Measurements from ENCODE around the gene ORC2. TPM values are rescaled to one million over a fixed set of nuclear protein-coding genes. Genes with fewer than 3 reads are reported as not detected.

Gene ORC2
- total RNA-seq, 2 donors from 2014 or later, result 16.4 to 20.0 TPM

DNA sequence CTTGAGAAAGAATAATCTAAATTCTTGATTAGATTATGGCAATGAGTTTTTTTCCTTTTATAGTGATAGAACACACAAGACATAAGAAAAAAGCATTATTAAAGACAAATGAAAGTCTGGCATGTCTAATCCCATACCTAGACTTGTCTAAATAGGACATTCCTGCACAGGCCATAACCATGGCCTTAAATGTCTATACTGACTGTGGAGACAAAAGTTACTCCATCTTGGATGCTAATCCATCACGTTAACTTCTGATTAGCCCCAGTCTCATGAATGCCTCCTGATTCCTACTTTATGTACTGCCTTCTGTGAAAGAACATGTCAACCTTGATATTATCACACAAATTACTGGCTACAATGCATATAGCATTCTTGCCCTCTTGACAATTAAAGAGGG, 23.6 kb downstream of the ORC2 start:
- no peak for DNase-seq (ENCODE audit: low spot score)
- no peak overlapping the region for H3K27ac ChIP-seq
- no peaks in the 10 kb centered on the region for H3K4me1 ChIP-seq (ENCODE audit: control insufficient read depth in 1 of 2, low read depth in 2 of 2)
- H3K4me3 ChIP-seq, result no peak overlapping the region
- no peak for ATAC-seq (ENCODE audit: insufficient number of reproducible peaks, low FRiP score, low read depth)
- H3K9me3 ChIP-seq, result no peaks in the 10 kb centered on the region
- TF ChIP-seq, protein P1, sequence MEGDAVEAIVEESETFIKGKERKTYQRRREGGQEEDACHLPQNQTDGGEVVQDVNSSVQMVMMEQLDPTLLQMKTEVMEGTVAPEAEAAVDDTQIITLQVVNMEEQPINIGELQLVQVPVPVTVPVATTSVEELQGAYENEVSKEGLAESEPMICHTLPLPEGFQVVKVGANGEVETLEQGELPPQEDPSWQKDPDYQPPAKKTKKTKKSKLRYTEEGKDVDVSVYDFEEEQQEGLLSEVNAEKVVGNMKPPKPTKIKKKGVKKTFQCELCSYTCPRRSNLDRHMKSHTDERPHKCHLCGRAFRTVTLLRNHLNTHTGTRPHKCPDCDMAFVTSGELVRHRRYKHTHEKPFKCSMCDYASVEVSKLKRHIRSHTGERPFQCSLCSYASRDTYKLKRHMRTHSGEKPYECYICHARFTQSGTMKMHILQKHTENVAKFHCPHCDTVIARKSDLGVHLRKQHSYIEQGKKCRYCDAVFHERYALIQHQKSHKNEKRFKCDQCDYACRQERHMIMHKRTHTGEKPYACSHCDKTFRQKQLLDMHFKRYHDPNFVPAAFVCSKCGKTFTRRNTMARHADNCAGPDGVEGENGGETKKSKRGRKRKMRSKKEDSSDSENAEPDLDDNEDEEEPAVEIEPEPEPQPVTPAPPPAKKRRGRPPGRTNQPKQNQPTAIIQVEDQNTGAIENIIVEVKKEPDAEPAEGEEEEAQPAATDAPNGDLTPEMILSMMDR (IDR thresholded peaks at IDR 0.05), result no peak
- H3K36me3 ChIP-seq, result peaks cover 41% of the 10 kb centered on the region
- no peaks in the 10 kb centered on the region for H3K27me3 ChIP-seq (replicated peaks; ENCODE audit: insufficient read depth)

DNA sequence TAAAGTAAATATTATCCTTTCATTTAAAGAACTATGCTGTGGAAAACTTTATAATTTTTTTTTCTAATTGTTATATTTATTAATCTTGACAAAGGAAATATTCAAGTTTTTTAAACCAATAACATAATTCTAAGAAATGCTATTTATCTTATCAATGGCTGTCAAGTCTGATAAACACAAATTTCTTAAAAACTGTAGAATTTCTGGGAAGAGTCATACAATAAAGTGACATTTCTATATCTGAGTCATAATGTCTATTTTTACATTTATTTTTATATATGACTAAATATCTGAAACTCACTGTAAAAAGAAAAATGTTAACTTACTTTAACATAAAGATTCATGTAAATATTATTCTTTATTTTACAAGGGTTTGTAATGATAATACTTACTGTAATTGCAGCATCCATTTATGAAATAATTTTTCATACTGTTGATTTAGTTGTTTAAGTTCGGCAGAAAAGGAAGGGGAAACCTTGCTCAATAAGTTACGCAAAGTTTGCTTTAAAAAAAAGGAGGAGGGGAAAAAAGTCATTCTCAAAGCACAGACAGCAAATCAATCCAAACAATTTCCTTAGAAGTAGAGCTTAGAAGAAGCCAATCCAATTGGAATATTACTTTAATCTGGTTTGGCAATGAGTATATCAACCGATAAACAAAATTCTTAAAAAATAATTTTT, 32.4 kb downstream of the ORC2 start:
- Histone ChIP-seq H3K36me3 (peaks cover 19% of the 10 kb centered on the region), H3K9me3 (no peaks in the 10 kb centered on the region), H3K4me1 (ENCODE audit: control insufficient read depth in 1 of 2, low read depth in 2 of 2) (no peaks in the 10 kb centered on the region), H3K27me3 (replicated peaks; ENCODE audit: insufficient read depth) (no peaks in the 10 kb centered on the region), H3K4me3 (no peak overlapping the region), H3K27ac (no peak overlapping the region)
- no peak for ATAC-seq (ENCODE audit: insufficient number of reproducible peaks, low FRiP score, low read depth)
- TF ChIP-seq, protein P1 (IDR thresholded peaks at IDR 0.05), result no peak
- DNase-seq (ENCODE audit: low spot score), result no peak

DNA sequence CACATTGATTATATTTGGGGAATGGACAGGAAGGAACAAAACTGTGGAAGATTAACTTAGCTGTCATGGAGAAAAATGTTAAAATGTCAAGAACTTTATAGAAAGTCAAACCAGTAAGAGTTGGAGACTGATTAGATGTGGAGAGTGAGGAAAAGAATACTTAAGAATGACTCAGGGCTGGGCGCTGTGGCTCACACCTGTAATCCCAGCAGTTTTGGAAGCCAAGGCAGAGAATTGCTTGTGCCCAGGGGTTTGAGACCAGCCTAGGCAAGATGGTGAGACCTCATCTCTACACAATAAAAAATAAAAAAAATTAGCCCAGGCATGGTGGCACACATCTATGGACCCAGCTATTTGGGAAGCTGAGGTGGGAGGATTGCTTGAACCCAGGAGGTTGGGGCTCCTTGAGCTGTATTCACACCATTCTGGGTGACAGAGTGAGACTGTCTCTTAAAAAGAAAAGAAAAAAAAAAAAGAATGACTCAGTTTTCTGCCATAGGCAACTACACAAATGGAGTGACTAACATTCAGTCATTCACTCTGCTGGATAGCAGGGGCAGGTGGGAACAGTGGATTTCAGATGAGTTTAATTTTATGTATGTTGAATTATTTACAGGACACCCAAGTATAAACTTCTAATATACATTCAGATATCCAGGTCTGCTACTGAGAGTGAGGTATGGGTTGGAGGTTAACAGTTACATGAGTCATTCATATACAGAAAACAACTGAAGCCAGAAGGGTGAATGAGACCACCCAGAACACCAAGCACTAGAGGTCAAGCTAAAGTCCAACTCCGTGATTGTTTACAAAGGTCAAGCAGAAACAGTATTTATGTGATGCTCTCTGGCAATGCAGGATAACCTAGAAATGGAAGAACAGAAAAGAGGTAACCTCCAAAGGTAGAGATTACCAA, 33.9 kb downstream of the ORC2 start:
- TF ChIP-seq, protein P1 (IDR thresholded peaks at IDR 0.05), result no peak
- no peak overlapping the region for H3K27ac ChIP-seq
- H3K27me3 ChIP-seq (replicated peaks; ENCODE audit: insufficient read depth), result no peaks in the 10 kb centered on the region
- ATAC-seq (ENCODE audit: insufficient number of reproducible peaks, low FRiP score, low read depth), result no peak
- no peak overlapping the region for H3K4me3 ChIP-seq
- H3K4me1 ChIP-seq (ENCODE audit: control insufficient read depth in 1 of 2, low read depth in 2 of 2), result no peaks in the 10 kb centered on the region
- peaks cover 13% of the 10 kb centered on the region for H3K36me3 ChIP-seq
- no peaks in the 10 kb centered on the region for H3K9me3 ChIP-seq
- no peak for DNase-seq (ENCODE audit: low spot score)

DNA sequence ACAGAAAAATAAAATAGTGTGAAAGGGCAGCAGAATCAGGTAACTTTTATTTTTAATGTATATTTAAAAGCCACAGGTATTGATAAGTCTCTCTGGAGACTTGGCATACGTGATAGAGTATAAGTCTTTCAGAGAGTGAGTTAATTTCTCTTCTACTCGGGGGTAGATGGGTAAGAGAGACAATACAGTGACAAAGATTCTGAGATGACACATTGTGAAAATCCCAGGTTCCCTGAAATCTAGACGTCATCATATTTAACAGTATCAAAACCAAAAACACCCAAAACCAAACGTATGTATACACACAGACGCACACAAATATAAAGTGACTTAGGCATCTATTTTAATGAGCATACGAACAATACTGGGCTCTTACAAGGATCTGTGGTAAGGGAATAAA, 41.0 kb downstream of the ORC2 start:
- DNase-seq (ENCODE audit: low spot score), result no peak
- TF ChIP-seq, protein P1 (IDR thresholded peaks at IDR 0.05), result no peak
- H3K27ac ChIP-seq, result no peak overlapping the region
- H3K27me3 ChIP-seq (replicated peaks; ENCODE audit: insufficient read depth), result no peaks in the 10 kb centered on the region
- no peaks in the 10 kb centered on the region for H3K4me1 ChIP-seq (ENCODE audit: control insufficient read depth in 1 of 2, low read depth in 2 of 2)
- no peak for ATAC-seq (ENCODE audit: insufficient number of reproducible peaks, low FRiP score, low read depth)
- no peaks in the 10 kb centered on the region for H3K9me3 ChIP-seq
- peaks cover 33% of the 10 kb centered on the region for H3K36me3 ChIP-seq
- H3K4me3 ChIP-seq, result no peak overlapping the region

DNA sequence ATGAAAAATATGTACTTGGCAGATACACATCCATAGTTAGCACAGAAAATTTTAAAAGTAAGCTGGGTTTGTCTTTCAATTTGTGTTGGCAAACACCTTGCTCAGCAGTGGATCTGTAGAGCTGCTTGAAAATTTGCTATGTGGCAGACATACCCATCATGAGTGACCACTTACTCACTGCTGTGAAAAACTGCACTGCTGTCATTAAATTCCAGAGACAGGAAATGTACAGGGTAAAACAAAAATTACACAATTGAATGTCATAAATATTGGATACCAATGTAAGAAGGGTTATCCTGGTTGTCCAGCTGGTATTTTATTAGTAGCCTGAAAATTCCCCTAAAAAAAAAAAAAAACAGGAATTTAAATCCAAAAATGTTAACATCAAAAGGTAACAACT, 49.8 kb downstream of the ORC2 start:
- Histone ChIP-seq H3K4me3 (no peak overlapping the region), H3K27me3 (replicated peaks; ENCODE audit: insufficient read depth) (no peaks in the 10 kb centered on the region), H3K27ac (no peak overlapping the region), H3K4me1 (ENCODE audit: control insufficient read depth in 1 of 2, low read depth in 2 of 2) (no peaks in the 10 kb centered on the region), H3K9me3 (no peaks in the 10 kb centered on the region), H3K36me3 (peaks cover 49% of the 10 kb centered on the region)
- no peak for DNase-seq (ENCODE audit: low spot score)
- no peak for ATAC-seq (ENCODE audit: insufficient number of reproducible peaks, low FRiP score, low read depth)
- TF ChIP-seq, protein P1 (IDR thresholded peaks at IDR 0.05), result no peak

All from thoracic aorta (tissue), 2 donors.